ENCODE results near the gene MUC4.
"Not testable (repeated sequence)": the region's sequence is repeated elsewhere in the genome, so short reads cannot be mapped to it uniquely, and the experiment has no call there.

MUC4 gene

DNA sequence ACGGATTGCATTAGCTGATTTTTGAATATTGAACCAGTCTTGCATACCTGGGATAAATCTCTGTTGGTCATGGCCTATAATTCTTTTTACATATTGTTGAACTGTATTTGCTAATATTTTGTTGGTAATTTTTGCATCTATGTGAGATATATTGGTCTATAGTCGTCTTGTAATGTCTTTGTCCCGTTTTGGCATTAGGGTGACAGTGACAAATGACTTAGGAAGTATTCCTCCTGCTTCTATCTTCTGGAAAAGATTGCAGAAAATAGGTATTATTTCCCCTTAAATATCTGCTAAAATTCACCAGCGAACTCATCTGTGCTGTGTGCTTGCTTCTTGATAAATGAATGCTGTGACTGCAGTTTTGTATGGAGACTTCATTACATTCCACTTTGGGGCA, 67.3 kb downstream of the MUC4 start:
- DNase-seq (ENCODE audit: low read depth in 2 of 2), result no peak

DNA sequence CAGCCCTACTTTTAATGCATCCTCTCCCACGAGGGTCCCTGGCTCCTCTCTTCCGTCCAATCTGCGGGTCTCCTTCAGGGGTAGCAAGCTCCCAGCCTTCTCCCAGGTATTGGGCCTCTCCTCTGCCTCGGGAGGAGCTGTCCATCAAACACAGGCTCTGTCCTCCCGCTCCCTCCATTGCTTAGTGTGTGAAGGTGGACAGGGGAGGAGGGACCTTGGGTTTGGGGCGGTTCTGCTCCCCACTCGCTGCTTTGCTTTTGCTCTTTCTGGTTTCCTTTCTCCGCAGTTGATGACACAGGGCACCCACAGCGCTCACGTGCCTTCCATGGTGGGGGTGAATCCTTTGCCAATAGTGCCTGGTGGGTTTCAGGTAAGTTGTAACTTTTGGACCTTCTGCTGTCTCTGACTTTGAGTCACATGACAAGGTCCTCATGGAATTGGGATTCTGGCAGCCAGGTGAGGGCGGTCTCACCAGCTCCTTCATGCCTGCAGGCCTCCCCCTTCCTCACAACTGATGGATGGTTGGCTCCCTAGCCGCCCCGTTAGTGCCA, 72.1 kb downstream of the MUC4 start:
- no peak for DNase-seq (ENCODE audit: low read depth in 2 of 2)

DNA sequence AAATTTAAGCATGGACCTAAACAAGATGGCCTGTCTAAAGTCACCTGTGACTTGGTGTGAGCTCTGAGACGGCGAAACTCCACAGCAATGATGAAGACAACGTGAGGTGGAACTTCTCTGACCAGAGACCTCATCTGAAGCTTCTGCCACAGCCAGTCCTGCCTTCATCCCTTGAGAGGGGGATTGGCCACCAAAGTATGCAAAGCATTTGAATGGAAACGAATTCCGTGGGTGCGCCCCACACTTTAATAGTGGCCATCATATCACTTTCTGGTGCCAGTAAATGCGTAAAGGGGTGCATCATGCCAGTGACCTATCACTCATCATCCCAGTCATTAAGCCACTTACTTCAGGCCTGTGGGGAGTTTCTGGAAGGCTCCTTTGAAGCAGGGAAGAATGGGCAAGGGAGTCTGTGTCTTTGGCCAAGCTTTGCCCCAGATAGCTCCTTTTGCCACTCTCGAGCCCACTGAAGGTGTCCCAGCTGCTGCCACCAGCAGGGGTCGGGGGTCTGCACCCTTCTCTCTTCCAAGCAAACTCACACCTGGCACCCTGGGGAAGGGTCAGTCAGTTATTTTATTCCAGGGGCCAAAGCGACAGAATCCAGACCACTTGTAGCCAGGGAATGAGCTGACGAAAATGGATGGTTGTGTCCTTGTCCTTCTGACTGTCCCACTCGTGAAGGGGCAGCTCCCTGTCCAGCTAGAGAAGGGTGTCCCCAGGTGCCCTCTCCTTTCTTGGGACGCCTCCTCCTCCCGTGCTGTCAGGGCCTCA, 73.3 kb downstream of the MUC4 start:
- DNase-seq (ENCODE audit: low read depth in 2 of 2), result no peak

DNA sequence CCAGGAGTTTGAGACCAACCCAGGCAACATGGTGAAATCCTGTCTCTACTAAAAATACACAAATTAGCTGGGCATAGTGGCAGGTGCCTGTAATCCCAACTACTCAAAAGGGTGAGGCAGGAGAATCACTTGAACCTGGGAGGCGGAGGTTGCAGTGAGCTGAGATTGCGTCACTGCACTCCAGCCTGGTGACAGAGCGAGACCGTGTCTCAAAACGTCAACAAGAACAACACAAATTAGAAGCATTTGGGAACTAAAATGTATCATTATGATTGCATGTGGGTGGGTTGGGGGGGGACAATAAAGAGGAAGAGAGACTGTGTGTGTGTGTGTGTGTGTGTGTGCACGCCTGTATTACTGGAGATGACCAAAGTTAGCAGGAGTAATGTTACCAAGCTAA, 73.9 kb downstream of the MUC4 start:
- DNase-seq (ENCODE audit: low read depth in 2 of 2), result not testable (repeated sequence)

GRCh38 chr3:195736866-195737490, 74.8 kb downstream of the MUC4 start:
- DNase-seq (ENCODE audit: low read depth in 2 of 2), result no peak

DNA sequence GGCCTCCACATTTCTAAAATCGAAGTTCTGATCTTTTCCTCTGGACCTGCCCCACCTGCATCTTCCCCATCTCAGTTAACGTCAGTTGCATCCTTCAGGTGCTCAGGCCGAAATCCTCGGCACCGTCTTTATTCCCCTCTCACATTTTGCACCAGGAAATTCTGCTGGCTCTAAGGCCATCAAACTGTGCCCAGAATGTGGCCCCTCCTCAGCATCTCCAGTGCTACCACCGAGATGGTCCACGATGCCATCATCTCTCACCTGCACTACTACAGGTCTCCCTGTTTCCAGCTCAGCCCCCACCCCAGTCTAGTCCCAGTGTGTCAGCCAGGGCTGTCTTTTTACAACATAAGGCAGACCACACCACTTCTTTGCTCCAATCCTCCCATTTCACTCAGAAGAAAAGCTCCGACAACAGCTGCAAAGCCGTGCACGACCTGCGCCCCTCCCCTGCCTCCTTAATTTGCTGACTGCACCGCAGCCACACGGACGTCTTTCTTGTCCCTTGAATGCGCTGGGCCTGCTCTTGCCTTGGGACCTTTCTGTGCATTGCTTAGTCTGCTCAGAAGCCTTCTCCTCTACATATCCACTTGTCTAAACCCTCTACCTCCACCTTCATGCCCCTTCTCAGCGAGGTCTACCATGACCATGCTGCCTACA, 76.6 kb downstream of the MUC4 start:
- DNase-seq (ENCODE audit: low read depth in 2 of 2), result no peak

DNA sequence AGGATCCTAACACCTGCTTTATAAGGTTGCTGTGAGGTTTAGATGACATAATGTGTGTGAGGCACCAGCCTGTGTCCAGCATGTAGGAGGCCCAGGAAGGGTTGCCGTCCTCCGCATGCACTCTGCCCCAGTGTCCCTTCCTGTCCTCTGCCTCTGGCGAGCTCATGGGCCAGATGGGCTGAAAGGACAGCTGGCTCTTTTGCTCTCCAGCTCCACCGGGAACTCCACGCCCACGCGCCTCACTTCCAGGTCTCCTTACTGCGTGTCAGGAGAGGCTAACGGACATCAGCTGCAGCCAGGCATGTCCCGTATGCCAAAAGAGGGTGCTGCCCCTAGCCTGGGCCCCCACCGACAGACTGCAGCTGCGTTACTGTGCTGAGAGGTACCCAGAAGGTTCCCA, 78.8 kb downstream of the MUC4 start:
- no peak for DNase-seq (ENCODE audit: low read depth in 2 of 2)

- no peak for DNase-seq (ENCODE audit: low read depth in 2 of 2)
Observed at GRCh38 chr3:195731356-195731905, 80.3 kb downstream of the MUC4 start.

DNA sequence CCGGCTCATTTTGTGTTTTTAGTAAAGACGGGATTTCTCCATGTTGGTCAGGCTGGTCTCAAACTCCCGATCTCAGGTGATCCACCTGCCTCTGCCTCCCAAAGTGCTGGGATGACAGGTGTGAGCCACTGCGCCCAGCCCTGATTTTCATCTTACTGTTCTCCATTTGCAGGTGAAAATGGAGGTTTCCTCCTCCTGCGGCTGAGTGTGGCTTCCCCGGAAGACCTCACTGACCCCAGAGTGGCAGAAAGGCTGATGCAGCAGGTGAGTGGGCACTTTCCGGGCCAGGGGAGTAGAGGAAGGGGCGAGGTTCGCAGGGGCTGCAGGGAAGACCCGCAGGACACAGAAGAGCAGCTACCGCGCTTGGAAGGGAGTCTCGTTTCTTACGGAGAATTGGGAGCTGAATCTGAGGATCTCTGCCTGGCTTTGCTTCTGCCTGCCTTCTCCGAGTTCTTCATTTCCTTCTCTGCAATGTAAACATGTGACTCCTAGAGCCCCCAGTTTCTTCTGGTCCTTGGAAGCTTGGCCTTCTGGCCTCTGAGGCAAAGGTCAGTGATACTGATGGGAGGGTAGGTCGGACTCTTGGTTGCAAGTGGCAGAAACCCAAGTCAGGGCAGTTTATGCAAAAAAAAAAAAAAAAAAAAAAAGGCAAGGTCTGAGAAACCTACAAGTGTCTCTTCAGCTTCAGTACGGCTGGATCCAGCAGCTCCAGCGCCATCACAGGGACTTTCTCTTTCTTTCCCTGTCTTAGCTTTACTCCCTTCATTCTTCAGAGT, 82.1 kb downstream of the MUC4 start:
- DNase-seq (ENCODE audit: low read depth in 2 of 2), result no peak

GRCh38 chr3:195728789-195729188, 82.9 kb downstream of the MUC4 start:
- not testable (repeated sequence) for DNase-seq (ENCODE audit: low read depth in 2 of 2)

DNA sequence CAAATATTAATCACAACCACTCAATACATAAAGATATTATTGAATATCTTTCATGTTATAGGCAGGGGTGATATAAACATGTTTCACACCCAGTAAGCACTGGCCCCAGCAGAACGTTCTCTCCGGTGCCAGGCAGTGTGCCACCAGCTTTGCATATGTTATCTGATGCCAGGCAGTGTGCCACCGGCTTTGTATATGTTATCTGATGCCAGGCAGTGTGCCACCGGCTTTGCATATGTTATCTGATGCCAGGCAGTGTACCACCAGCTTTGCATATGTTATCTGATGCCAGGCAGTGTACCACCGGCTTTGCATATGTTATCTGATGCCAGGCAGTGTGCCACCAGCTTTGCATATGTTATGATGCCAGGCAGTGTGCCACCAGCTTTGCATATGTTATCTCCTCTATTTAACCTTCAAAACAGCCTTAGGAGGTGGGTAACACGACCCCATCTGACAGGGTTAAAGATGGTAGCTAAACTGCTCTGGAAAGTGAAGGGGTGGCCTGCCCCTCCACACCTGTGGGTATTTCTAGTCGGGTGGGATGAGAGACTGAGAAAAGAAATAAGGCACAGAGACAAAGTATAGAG, 84.0 kb downstream of the MUC4 start:
- no peak for DNase-seq (ENCODE audit: low read depth in 2 of 2)

- not testable (repeated sequence) for DNase-seq (ENCODE audit: low read depth in 2 of 2)
Observed at GRCh38 chr3:195725916-195726740, 85.6 kb downstream of the MUC4 start.

GRCh38 chr3:195724363-195724762, 87.4 kb downstream of the MUC4 start:
- not testable (repeated sequence) for DNase-seq (ENCODE audit: low read depth in 2 of 2)

GRCh38 chr3:195722996-195723345, 88.8 kb downstream of the MUC4 start:
- not testable (repeated sequence) for DNase-seq (ENCODE audit: low read depth in 2 of 2)

DNA sequence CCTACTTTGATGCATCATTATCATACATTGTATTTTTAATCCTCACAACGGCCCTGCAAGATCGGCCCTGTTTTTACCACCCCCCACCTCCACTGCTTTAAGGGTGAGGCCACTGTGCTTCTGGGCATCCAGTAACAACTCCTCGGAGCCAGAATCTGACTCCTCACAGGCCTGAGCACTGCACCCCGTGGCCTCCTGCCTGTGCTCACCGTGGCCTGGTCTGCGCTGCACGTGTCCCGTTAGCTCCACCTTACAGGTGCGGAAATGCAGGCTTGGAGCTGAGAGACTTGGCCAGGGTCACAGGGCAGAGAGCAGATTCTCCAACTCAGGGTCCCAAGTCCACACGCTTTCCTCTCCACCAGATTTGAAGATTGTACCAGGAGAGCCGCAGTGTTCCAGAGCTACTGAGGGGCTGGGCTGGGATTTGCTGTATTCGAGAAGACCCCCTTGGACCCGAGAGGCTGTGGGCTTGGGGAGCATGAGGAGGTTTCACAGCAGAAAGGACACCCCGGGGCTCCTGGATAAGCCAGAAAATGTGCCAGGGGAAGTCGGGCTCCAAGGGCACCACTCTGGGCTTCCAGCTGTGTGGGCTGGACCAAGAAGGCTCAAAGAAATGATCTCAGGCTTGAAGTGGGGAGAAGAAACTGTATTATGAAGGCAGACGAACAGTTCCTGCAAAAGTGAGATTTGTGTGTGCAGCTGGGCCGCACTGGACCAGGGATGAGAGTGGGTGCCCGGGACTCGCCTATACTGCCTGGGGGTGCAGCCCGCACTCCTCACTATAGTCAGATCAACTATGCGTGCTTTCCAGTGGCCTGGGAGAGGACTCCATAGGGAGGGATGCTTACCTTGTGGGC, 89.4 kb downstream of the MUC4 start:
- not testable (repeated sequence) for DNase-seq (ENCODE audit: low read depth in 2 of 2)

GRCh38 chr3:195720831-195721506, 90.8 kb downstream of the MUC4 start, which contains the start of gene MUC20:
TSS of gene MUC20 (plus strand) at chr3:195720978. CDS start at chr3:195721008, 30 bp downstream.
- not testable (repeated sequence) for DNase-seq (ENCODE audit: low read depth in 2 of 2)

- not testable (repeated sequence) for DNase-seq (ENCODE audit: low read depth in 2 of 2)
Observed at GRCh38 chr3:195719514-195720254, 92.0 kb downstream of the MUC4 start.

- no peak for DNase-seq (ENCODE audit: low read depth in 2 of 2)
Observed at GRCh38 chr3:195718477-195718984, 93.2 kb downstream of the MUC4 start.
